ENCODE results near the gene CPLX3. TPM values are rescaled to one million over a fixed set of nuclear protein-coding genes. Genes with fewer than 3 reads are reported as not detected.

Gene CPLX3
- total and polyA plus RNA-seq, 8 donors = 0.09 TPM; not detected in 7

DNA sequence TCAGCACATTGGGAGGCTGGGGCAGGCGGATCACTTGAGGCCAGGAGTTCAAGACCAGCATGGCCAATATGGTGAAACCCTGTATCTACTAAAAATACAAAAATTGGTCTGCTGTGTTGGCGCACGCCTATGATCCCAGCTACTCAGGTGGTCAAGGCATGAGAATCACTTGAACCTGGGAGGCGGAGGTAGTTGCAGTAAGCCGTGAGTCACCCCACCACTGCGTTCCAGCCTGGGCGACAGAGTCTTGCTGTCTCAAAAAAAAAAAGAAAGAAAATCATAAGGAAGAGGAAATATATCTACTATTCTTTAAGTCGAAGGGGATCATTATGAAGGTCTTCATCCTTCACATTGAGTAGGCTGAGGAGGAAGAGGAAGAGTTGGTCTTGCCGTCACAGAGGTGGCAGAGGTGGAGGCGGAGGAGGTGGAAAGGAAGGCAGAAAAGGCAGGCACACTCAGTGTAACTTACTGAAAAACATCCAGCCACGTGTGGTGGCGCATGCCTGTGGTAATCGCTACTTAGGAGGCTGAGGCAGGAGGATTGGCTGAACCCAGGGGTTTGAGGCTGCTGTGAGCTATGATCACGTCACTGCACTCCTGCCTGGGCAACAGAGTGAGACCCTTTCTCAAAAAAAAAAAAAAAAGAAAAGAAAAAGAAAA lies 30.3 kb upstream of the CPLX3 start:
- TF ChIP-seq, protein P1, sequence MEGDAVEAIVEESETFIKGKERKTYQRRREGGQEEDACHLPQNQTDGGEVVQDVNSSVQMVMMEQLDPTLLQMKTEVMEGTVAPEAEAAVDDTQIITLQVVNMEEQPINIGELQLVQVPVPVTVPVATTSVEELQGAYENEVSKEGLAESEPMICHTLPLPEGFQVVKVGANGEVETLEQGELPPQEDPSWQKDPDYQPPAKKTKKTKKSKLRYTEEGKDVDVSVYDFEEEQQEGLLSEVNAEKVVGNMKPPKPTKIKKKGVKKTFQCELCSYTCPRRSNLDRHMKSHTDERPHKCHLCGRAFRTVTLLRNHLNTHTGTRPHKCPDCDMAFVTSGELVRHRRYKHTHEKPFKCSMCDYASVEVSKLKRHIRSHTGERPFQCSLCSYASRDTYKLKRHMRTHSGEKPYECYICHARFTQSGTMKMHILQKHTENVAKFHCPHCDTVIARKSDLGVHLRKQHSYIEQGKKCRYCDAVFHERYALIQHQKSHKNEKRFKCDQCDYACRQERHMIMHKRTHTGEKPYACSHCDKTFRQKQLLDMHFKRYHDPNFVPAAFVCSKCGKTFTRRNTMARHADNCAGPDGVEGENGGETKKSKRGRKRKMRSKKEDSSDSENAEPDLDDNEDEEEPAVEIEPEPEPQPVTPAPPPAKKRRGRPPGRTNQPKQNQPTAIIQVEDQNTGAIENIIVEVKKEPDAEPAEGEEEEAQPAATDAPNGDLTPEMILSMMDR (IDR thresholded peaks at IDR 0.05) = no peak
- no peak for ATAC-seq
- WGBS, 2 donors = 90 to 93% methylated on average over 14 of the region's 14 CpGs
- intact Hi-C loops (cut with DNase I) = no loop called here
- Histone ChIP-seq H3K4me3 (no peak overlapping the region), H3K9me3 (no peaks in the 10 kb centered on the region), H3K4me1 (peaks cover 0 to 9% (median 0%) of the 10 kb centered on the region in 3 donors), H3K27me3 (no peaks in the 10 kb centered on the region), H3K27ac (no peak overlapping the region), H3K36me3 (peaks cover 0 to 3% (median 0%) of the 10 kb centered on the region in 3 donors)
- no peak for DNase-seq
- no peak for FAIRE-seq

GRCh38 chr15:74798388-74799254 lies 27.8 kb upstream of the CPLX3 start:
- H3K27ac ChIP-seq = no peak overlapping the region
- no peak for FAIRE-seq
- H3K4me3 ChIP-seq = no peak overlapping the region
- peaks cover 0 to 4% (median 0%) of the 10 kb centered on the region in 3 donors for H3K4me1 ChIP-seq
- WGBS, 2 donors = 69 to 71% methylated on average over 23 to 25 of the region's 25 CpGs
- peak in 4 of 6 donors; percentile 74 to 79 (median 78) for DNase-seq
- no peaks in the 10 kb centered on the region for H3K27me3 ChIP-seq
- no peaks in the 10 kb centered on the region for H3K9me3 ChIP-seq
- peaks cover 5 to 7% (median 6%) of the 10 kb centered on the region in 3 donors for H3K36me3 ChIP-seq
- intact Hi-C loops (cut with DNase I) = no loop called here
- ATAC-seq = peak; percentile 55 to 80 (median 70)
- TF ChIP-seq, protein P1 (IDR thresholded peaks at IDR 0.05) = no peak

DNA sequence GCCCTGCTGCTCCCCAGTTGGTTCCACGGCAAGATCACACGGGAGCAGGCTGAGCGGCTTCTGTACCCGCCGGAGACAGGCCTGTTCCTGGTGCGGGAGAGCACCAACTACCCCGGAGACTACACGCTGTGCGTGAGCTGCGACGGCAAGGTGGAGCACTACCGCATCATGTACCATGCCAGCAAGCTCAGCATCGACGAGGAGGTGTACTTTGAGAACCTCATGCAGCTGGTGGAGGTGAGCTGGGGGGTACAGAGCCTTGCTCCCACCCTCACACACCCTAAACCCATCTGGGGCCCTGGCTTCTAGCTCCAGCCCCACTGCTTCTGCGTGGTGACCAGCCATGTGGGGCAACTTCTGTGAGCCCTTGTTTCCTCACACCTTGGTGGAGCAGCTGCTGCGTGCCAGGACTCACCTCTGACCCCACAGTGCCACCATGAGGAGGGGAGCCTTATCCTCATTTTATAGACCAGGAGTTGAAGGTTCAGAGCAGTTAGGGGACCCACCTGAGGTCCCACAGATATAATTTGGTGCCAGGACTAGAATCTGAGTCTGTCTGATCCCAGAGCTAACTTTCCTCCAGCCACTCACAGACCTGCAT lies 27.1 kb upstream of the CPLX3 start:
- intact Hi-C loops (cut with DNase I) = no loop called here
- Histone ChIP-seq H3K9me3 (no peaks in the 10 kb centered on the region), H3K4me3 (no peak overlapping the region), H3K27ac (no peak overlapping the region), H3K36me3 (peaks cover 5 to 7% (median 6%) of the 10 kb centered on the region in 3 donors), H3K27me3 (no peaks in the 10 kb centered on the region), H3K4me1 (peaks cover 0 to 4% (median 0%) of the 10 kb centered on the region in 3 donors)
- TF ChIP-seq, protein P1 (IDR thresholded peaks at IDR 0.05) = no peak
- DNase-seq (no peak), ATAC-seq (no peak), FAIRE-seq (no peak)
- WGBS, 2 donors = 88 to 89% methylated on average over 16 of the region's 16 CpGs

- Histone ChIP-seq H3K27me3 (no peaks in the 10 kb centered on the region), H3K4me1 (peaks cover 0 to 4% (median 0%) of the 10 kb centered on the region in 3 donors)
Observed at GRCh38 chr15:74799856-74800558, 26.4 kb upstream of the CPLX3 start.

More at GRCh38 chr15:74799856-74800558, 26.4 kb upstream of the CPLX3 start:
- intact Hi-C loops (cut with DNase I) = no loop called here
- peak; percentile 82 to 95 (median 92) for ATAC-seq
- Histone ChIP-seq H3K9me3 (no peaks in the 10 kb centered on the region), H3K36me3 (peaks cover 5 to 7% (median 6%) of the 10 kb centered on the region in 3 donors), H3K27ac (no peak overlapping the region), H3K4me3 (no peak overlapping the region)
- peak; percentile 29 for FAIRE-seq
- 45 to 49% methylated on average over 18 of the region's 18 CpGs for WGBS, 2 donors
- TF ChIP-seq, protein P1 (IDR thresholded peaks at IDR 0.05) = peak; percentile 88 to 95 (median 92)
- peak in 5 of 6 donors; percentile 54 to 89 (median 72) for DNase-seq

Measured in pancreas (tissue), 10 donors.